SK-N-SH treated with all-trans-retinoic acid at 6 μM for 48 hours (cell line): ENCODE measurements around the gene ALDH1B1.

Source experiments
- PATZ1 ChIP-seq: fragments of 250-450 bp; sonication (Bioruptor Pico); IDR thresholded peaks from 2 replicates; pipeline ENCODE4 v1.8.0; 2020; ENCODE audit warnings: mild to moderate bottlenecking, moderate library complexity, borderline replicate concordance
- ZFP3 ChIP-seq: fragments of 250-450 bp; sonication (Bioruptor Pico); IDR thresholded peaks from 2 replicates; pipeline ENCODE4 v1.5.0; 2020; ENCODE audit warnings: mild to moderate bottlenecking, moderate library complexity

GRCh38 chr9:38355115-38355514 is 37.4 kb upstream of the ALDH1B1 start:
- no peak for TF ChIP-seq PATZ1 (CRISPR knock-in tag)
- TF ChIP-seq ZFP3 (CRISPR knock-in tag): no peak
